Activated CD4-positive, CD25-positive, alpha-beta regulatory T cell treated with anti-CD3 and anti-CD28 coated beads, Interleukin-2, amount 50 U/mL, for 16 hours (primary cell): Measurements from ENCODE around the gene KIF1A.

Experiments used
- DNase-seq: peaks from one replicate; pipeline ENCODE4 v3.0.0-alpha.2; 2020; ENCODE audit warnings: low read depth, low spot score

Gene KIF1A

DNA sequence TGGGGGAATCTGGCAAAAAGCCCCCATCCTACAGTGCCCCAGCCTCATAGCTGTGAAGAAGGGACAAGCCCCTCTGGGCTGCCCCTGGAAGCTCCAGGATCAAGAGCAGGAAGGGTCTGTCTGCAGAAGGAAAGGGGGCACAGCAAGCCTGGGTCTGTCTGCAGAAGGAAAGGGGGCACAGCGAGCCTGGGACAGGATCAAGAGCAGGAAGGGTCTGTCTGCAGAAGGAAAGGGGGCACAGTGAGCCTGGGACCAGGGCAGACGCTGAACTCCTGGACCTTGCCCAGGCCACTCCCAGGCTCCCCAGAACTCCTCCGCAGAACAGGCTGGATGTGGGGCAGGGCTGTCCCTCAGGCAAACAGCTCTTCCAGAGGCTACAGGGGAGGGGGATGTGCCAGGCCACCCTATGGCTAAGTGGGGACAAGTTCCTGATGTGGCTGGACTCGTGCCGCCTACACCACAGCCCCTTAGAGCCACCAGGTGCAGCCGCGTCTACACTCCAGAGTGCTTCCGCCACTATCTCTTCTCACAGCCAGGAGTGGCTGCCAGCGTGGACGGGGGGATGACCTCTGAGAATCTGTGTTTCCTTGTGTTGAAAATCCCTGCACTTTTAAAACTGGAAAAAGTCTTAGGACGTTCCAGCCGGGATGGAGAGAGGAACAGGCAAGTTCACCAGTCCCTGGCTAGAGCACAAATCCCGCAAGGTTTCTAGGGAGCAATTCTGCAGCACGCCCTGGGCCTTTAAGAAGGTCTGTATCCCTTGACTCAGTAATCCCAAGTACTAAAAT, 20.8 kb downstream of the KIF1A start:
- no peak for DNase-seq

GRCh38 chr2:240798327-240798905, 21.6 kb downstream of the KIF1A start:
- no peak for DNase-seq

DNA sequence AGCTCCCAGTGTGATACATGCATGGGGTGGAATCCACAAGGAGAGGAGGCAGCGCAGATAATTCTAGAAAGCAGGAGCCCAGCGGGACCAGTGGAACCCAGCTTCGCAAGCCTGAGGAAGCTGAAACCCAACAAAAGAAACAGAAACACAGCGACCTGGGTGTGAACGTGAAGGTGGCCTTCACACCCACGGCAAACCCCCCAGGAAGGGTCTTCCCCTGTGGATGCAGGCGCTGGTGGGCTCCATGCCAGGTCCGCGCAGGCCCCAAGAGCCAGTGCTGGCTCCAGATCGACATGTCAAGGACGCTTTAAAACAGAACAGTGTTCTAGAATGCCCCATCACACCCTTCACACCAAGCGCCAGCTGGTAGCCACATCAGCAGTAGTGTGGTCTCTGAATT, 22.1 kb downstream of the KIF1A start:
- no peak for DNase-seq

DNA sequence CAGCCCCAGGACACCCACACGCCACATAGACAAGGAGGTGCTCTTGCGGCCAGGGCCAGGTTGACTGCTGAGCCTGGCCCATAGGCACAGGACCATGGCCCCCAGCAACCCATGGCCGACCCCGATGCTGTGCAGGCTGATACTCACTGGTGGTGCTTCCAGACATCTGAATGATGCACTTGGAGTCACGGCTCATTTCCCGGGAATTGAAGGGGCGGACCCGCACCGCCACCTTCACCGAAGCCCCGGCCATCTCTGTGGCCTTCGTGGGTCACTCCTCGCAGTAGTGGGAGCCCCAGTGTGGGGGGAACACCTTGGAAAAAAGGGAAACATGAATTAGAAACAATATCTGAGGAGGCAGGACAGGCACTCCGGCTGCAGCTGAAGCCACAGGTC, 22.5 kb downstream of the KIF1A start:
- no peak for DNase-seq

- no peak for DNase-seq
These were observed 23.2 kb downstream of the KIF1A start for GRCh38 chr2:240796543-240797499.

DNA sequence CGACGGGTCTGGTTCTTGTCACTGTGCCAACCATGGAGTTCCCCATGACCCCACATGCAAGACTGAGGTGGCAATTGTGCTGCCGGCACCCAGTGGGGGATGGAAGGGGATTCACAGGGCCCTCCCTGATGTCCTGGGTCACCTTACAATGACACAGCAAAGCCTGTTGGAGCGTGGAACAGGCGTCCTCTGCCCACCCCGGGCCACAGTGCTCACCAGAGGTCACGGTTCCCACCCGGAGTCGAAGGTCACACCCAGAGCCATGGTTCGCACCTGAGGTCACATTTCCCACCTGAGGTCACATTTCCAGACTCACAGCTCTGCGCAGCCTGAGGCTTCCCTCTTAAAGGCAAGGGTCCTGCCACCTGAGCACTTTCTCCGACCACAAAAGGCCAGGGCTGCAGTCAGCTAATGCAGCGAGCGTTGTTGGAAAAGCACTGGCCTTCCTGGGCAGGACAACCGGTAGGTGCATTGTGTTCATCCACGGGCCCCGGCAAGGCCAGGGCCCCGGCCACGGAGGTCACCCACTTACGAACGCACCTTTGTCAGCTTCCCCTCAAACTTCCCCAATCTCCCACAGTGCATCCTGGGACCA, 24.0 kb downstream of the KIF1A start:
- DNase-seq = no peak

DNA sequence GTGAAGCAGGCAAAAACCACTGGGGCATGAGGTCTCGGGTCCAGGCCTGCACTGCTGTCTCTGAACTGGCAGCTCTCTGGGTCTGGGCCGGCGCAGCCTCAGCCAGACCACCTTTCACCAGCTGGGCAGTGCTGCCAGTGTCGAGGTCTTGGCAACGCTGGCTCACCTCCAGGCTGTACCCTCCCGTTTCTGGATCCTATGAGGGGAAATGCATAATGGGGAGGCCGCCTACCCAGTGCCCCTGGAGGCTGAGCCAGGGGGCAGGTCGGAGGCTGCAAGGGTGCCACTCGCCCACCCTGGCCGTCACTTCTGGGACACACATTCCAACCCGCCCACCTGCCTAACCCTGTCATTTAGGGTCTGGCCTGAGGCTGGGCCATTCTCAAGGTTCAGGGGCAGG, 24.6 kb downstream of the KIF1A start:
- DNase-seq = no peak

GRCh38 chr2:240794178-240794721, 25.8 kb downstream of the KIF1A start:
- DNase-seq = no peak

- DNase-seq = no peak
These were observed 26.5 kb downstream of the KIF1A start for GRCh38 chr2:240793313-240794177.

- DNase-seq = no peak
These were observed 27.2 kb downstream of the KIF1A start for GRCh38 chr2:240792629-240793312.

DNA sequence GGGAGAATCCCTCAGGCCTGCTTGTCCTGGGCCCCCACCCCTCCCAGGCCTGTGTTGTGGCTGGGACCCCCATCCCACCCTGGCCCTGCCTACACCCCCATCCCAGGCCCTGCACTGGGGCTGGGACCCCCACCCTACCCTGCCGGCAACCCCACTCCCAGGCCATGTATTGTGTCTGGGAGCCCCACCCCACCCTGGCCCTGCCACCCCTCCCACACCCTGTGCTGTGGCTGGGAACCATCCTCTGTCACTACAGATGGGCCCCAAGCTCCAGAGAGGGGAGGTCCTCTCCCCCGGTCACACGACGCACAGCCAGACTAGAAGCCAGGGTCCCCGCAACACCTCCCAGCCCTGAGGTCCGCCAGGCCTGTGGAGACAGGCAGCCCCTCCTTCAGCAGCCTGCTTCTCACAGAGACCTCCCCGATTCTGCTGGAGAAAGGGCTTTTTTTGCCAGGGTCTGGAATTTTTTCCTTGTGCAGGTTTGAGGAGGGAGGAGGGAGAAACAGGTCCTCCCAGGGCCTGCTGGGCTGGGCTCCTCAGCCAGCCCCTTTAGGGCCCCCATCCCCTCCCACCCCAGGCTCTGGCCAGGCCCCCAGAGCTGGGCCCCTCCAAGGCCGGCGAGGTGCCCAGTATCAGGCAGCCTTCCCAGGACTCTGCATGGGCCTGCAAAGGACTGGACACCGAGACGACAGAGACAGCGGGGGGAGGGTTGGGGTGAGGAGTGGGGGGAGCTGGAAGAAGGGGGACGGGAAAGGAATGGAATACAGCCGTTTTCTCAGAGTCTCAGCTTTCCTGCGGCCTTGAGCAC, 28.0 kb downstream of the KIF1A start:
- DNase-seq = no peak

DNA sequence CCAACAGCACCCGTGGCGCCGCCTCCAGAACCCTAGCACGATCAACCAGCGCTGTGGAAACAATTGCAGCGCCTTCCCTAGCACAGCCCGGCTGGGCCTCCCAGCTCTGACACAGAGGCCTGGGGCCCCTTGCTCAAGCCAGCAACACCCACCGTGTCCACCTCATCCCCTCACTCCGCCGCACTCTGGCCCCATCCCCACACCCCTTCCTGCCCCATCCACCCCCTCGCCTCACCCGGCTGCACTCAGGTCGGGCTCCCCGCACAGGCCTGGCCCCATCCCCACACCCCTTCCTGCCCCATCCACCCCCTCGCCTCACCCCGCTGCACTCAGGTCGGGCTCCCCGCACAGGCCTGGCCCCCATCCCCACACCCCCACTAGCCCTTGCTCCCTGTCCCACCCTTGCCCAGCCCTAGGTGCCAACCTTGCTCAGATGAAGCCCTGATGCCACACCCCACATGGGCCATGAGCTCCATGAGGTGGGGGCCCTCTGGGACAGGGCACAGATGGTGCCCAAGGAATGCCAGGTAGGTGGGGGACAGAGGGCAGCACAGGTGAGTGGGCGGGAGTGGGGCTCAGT, 28.7 kb downstream of the KIF1A start:
- DNase-seq = no peak

- DNase-seq = no peak
These were observed 29.4 kb downstream of the KIF1A start for GRCh38 chr2:240790370-240791220.

DNA sequence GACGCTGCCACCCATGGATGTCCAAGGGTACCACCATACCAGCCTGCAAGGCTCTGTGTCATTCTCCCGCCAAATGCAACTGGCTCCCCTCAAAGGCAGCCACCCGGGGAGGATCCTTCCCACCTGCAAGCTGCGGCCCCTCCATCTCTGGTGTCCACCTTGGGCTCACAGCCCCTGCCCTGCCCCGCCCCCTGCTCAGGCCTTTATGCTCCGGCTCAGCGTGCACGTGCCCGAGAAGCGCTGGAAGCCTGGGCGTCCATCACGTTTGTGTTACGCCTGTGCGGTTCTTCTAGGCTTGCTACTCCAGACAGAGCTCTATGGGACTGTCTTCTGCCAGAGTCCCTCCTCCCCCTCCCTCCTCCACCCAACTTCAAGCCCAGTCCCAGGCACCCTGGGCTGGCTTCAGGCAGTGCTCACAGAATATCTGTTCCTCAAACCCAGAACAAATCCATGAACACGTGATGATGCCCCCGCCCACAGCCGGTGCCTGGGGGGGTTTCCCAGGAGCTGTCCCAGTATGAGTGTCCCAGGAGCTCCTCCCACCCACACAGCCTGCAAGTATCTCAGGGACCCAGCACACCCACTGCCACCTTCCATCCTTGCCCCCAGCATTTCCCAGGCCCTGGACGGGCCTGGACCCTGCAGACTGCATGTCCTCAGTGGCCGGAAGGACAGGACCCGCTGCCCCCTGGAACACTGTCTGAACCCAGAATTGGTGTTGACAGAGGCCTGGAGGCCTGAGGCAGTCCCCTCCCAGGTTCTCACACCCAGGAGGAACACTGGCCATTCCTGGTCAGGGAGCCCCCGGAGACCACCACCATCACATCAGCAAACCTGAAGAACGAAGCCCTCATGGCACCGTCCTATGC, 30.3 kb downstream of the KIF1A start:
- no peak for DNase-seq

GRCh38 chr2:240789051-240789453, 31.0 kb downstream of the KIF1A start:
- DNase-seq = no peak

DNA sequence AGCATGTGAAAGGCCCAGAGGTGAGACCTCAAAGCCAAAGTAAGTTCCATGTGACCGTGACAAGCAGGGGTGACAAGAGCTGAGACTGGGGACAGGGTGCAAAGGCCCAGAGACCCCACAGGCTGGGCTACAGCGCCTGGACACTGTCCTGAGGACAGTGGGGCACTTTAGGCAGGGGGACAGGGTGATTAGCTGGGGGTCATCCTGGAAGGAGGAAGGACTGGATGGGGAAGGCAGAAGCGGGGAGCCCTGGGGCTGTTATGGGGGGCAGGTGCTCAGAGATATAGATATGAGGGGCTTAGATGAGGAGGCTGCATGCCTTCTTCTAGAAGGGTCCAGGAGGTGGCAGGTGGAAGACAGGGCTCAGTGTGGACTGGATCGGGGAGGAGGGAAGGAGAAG, 31.5 kb downstream of the KIF1A start:
- no peak for DNase-seq
